Measurements from ENCODE around the gene ANKH.

The ANKH gene

DNA sequence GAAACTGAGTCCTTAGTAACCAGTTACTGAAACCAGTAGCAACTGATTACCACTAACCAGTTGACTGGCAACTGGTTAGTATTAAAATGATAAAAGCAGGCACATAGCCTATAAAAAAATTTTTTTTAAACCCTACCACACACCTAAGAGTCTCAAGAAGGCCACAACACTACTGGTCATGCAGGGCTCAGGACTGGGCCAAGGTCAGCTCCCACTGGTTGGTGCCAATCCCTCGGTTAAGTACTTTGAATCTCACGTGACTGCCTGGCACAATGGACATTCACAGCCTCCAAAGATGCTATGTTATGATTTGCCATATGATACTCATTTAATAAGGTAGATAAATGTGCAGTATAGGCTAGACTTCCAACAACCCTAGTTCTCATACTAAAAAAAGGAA lies 8.5 kb downstream of the ANKH start:
- no peak overlapping the region for H3K4me2 ChIP-seq (ENCODE audit: insufficient read depth, low read length)
- no peak overlapping the region for H3K27ac ChIP-seq (ENCODE audit: low read length)
- peaks cover 54% of the 10 kb centered on the region; the same call in 1 of the 2 replicates for H4K20me1 ChIP-seq (ENCODE audit: insufficient read depth, low read length)
- no peak for ATAC-seq (ENCODE audit: insufficient read depth, low read depth)
- H3K4me1 ChIP-seq (ENCODE audit: insufficient read depth, low read length) = no peaks in the 10 kb centered on the region
- H3K79me2 ChIP-seq (ENCODE audit: insufficient read depth, low read length) = peaks cover 90% of the 10 kb centered on the region
- H2AFZ ChIP-seq (ENCODE audit: low read depth, low read length) = no peak overlapping the region
- H3K36me3 ChIP-seq (ENCODE audit: insufficient read depth, low read length) = peaks cover 5% of the 10 kb centered on the region; the same call in 1 of the 2 replicates
- H3K4me3 ChIP-seq (ENCODE audit: low read depth in 1 of 2, low read length in 2 of 2) = no peak overlapping the region
- no peak for TF ChIP-seq EZH2 (IDR thresholded peaks at IDR 0.05; ENCODE audit: borderline replicate concordance, low read depth, low read length, severe bottlenecking)
- TF ChIP-seq, protein P1, sequence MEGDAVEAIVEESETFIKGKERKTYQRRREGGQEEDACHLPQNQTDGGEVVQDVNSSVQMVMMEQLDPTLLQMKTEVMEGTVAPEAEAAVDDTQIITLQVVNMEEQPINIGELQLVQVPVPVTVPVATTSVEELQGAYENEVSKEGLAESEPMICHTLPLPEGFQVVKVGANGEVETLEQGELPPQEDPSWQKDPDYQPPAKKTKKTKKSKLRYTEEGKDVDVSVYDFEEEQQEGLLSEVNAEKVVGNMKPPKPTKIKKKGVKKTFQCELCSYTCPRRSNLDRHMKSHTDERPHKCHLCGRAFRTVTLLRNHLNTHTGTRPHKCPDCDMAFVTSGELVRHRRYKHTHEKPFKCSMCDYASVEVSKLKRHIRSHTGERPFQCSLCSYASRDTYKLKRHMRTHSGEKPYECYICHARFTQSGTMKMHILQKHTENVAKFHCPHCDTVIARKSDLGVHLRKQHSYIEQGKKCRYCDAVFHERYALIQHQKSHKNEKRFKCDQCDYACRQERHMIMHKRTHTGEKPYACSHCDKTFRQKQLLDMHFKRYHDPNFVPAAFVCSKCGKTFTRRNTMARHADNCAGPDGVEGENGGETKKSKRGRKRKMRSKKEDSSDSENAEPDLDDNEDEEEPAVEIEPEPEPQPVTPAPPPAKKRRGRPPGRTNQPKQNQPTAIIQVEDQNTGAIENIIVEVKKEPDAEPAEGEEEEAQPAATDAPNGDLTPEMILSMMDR (IDR thresholded peaks at IDR 0.05; ENCODE audit: borderline replicate concordance, extremely low read depth, low read length, poor library complexity, severe bottlenecking) = no peak
- H3K9me3 ChIP-seq (ENCODE audit: insufficient read depth, low read length, severe bottlenecking) = no peaks in the 10 kb centered on the region
- no peak overlapping the region for H3K9ac ChIP-seq (ENCODE audit: low read depth, low read length)
- H3K27me3 ChIP-seq (ENCODE audit: insufficient read depth, low read length, poor library complexity) = no peaks in the 10 kb centered on the region
- no peak for DNase-seq

DNA sequence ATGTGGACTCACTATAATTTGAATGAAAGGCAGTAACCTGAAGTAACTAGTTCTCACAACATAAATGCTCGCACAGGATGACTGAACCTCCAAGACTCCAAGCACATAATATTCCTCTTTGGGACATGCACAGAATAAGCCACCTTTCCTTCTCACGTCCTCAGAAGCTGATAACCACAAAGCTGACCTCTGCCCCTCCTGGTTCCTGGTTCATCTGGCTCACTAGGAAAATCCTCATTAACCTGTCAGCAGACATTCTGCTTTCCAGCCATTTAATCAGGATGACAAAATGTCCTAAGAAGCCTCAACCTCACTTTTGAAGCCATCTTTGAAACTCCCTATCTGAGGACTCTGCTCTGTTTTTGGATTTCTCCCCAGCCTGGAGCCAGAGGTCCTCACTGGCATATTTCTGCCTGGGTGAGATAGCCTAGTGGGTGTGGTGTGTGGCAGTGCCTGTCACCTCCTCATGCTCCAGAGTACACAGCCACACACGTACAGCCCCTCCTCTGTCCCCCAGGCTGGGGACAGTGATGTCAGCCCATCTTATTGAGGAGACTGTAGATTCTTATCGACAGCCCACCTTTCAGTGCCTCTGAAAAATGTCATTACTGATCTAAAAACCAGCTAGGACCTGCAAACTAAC lies 10.3 kb downstream of the ANKH start:
- no peak overlapping the region for H3K27ac ChIP-seq (ENCODE audit: low read length)

DNA sequence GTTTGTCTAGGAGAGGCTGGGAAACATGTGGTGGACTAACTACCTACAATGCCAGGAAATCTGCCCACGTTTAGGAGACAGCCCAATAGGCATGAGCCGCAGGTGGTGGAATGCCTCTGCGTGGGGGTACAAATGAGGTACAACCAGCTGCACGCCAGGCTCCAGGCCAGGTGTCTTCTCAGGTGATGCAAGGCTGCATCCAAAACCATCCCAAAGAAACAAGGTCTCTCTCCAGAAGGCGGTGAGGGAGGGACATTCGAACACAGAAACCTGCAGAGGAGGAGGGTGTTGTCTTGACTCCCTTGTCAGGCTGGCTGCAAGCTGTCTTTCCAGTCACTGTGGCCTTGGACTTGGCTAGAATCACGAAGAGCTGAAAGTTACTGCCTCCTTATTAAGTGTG lies 11.6 kb downstream of the ANKH start:
- peaks cover 57% of the 10 kb centered on the region for H4K20me1 ChIP-seq (ENCODE audit: insufficient read depth, low read length)
- DNase-seq (no peak), ATAC-seq (ENCODE audit: insufficient read depth, low read depth) (no peak)
- no peak overlapping the region for H3K4me3 ChIP-seq (ENCODE audit: low read depth in 1 of 2, low read length in 2 of 2)
- H2AFZ ChIP-seq (ENCODE audit: low read depth, low read length) = no peak overlapping the region
- H3K79me2 ChIP-seq (ENCODE audit: insufficient read depth, low read length) = peaks cover 92% of the 10 kb centered on the region
- H3K9ac ChIP-seq (ENCODE audit: low read depth, low read length) = no peak overlapping the region
- H3K27ac ChIP-seq (ENCODE audit: low read length) = no peak overlapping the region
- H3K9me3 ChIP-seq (ENCODE audit: insufficient read depth, low read length, severe bottlenecking) = no peaks in the 10 kb centered on the region
- no peak for TF ChIP-seq EZH2 (IDR thresholded peaks at IDR 0.05; ENCODE audit: borderline replicate concordance, low read depth, low read length, severe bottlenecking)
- TF ChIP-seq, protein P1 (IDR thresholded peaks at IDR 0.05; ENCODE audit: borderline replicate concordance, extremely low read depth, low read length, poor library complexity, severe bottlenecking) = no peak
- H3K4me1 ChIP-seq (ENCODE audit: insufficient read depth, low read length) = no peaks in the 10 kb centered on the region
- H3K27me3 ChIP-seq (ENCODE audit: insufficient read depth, low read length, poor library complexity) = no peaks in the 10 kb centered on the region
- peaks cover 5% of the 10 kb centered on the region; the same call in 1 of the 2 replicates for H3K36me3 ChIP-seq (ENCODE audit: insufficient read depth, low read length)
- H3K4me2 ChIP-seq (ENCODE audit: insufficient read depth, low read length) = no peak overlapping the region

More for the DNA sequence above, 10.3 kb downstream of the ANKH start:
- H3K79me2 ChIP-seq (ENCODE audit: insufficient read depth, low read length) = peaks cover 91% of the 10 kb centered on the region
- no peaks in the 10 kb centered on the region for H3K27me3 ChIP-seq (ENCODE audit: insufficient read depth, low read length, poor library complexity)
- DNase-seq = no peak
- H3K36me3 ChIP-seq (ENCODE audit: insufficient read depth, low read length) = peaks cover 5% of the 10 kb centered on the region; the same call in 1 of the 2 replicates
- TF ChIP-seq, protein P1 (IDR thresholded peaks at IDR 0.05; ENCODE audit: borderline replicate concordance, extremely low read depth, low read length, poor library complexity, severe bottlenecking) = no peak
- no peak for TF ChIP-seq EZH2 (IDR thresholded peaks at IDR 0.05; ENCODE audit: borderline replicate concordance, low read depth, low read length, severe bottlenecking)
- no peak for ATAC-seq (ENCODE audit: insufficient read depth, low read depth)
- no peaks in the 10 kb centered on the region for H3K4me1 ChIP-seq (ENCODE audit: insufficient read depth, low read length)
- H2AFZ ChIP-seq (ENCODE audit: low read depth, low read length) = no peak overlapping the region
- H3K4me2 ChIP-seq (ENCODE audit: insufficient read depth, low read length) = no peak overlapping the region
- no peak overlapping the region for H3K4me3 ChIP-seq (ENCODE audit: low read depth in 1 of 2, low read length in 2 of 2)
- H3K9me3 ChIP-seq (ENCODE audit: insufficient read depth, low read length, severe bottlenecking) = no peaks in the 10 kb centered on the region
- peaks cover 56% of the 10 kb centered on the region; the same call in 1 of the 2 replicates for H4K20me1 ChIP-seq (ENCODE audit: insufficient read depth, low read length)
- H3K9ac ChIP-seq (ENCODE audit: low read depth, low read length) = no peak overlapping the region

Data from DND-41 (cell line).